SKM-1 (cell line): ENCODE measurements around the gene ARID3B.
"Not testable (repeated sequence)": the region's sequence is repeated elsewhere in the genome, so short reads cannot be mapped to it uniquely, and the experiment has no call there.

Experiments
- DNase-seq: peaks from one replicate; lab custom pipeline; 2025; ENCODE audit not compliant: unreplicated experiment; lab: John Stamatoyannopoulos, UW

Gene ARID3B

DNA sequence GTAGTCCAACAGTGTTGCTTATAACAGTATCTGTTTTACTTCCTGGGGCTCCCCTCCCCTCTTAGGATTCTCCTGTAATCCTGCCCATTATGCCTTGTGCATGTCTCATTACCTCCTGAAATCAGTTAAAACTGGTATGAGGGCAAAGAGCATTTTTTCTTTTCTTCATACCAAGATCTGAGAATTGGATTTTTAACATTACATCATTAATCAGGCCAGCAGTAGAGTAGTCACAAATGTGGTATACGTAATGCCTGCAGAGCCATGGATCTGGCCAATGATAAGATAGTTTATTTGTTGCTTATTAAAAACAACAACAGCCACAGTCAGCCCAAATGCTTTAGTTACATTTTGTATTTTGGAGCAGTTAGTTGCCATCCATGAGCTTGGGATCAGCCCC lies 23.2 kb downstream of the ARID3B start:
- no peak for DNase-seq

GRCh38 chr15:74565381-74566085 lies 24.5 kb downstream of the ARID3B start:
- DNase-seq: no peak

DNA sequence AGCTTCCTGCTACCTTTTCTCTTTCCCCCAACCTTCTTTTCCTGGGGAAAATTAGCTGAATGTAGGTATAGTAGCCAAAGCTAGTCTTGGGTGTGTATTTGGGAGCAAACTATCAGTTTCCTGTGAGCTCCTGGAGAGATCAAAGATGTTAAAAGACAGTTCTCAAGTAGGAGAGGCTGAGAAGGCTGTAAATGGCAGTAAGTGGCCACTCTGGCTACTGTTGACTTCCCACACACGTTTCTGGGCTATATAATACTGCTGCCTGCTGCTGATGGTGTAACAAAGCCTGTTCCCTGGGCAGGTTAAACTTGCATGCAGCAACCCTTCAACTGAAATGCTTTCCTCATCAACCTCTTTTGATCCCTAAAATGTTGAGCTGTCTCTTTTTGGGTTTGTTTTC lies 27.6 kb downstream of the ARID3B start:
- no peak for DNase-seq

GRCh38 chr15:74569731-74570070 lies 28.7 kb downstream of the ARID3B start:
- no peak for DNase-seq

- no peak for DNase-seq
These were observed 30.2 kb downstream of the ARID3B start for GRCh38 chr15:74571191-74571590.

GRCh38 chr15:74573987-74574386 lies 33.0 kb downstream of the ARID3B start:
- no peak for DNase-seq

DNA sequence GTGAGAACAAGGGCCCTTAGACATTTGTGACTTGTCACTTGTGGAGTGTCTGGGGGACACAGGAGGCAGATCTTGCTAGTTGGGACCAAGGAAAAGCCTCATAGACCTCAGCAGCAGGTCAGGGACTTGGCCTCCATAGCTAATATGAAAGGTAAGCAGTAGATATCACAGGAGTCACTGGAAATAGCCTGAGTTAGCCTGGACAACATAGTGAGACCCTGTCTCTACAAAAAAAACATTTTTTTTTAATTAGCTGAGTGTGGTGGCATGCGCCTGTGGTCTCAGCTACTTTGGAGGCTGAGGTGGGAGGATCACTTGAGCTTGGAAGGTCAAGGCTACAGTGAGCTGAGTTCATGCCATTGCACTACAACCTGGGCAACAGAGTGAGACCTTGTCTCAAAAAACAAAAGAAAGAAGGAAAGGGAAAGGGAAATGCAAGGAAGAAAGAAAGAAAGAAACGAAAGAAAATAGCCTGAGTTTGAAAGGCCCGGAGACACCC lies 37.5 kb downstream of the ARID3B start:
- DNase-seq: no peak

DNA sequence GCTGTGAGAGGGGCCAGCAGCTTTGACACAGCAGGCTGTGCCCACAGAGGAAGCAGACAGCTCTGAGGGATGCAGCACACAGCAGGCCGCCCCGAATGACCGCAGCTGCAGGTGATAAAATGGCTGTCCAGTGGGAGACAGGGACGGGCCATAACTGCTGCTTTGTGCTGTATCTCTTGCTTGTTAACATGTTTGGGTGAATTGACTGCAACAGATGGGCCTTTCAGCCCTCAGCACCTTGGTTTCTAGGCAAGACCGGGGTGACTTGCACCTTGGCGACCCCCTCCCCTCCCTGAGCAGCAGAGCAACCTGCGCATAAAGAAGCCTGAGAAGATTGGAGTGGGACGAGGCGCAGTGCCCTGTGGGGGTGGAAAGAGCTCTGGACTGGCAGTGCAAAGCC lies 38.0 kb downstream of the ARID3B start:
- no peak for DNase-seq

DNA sequence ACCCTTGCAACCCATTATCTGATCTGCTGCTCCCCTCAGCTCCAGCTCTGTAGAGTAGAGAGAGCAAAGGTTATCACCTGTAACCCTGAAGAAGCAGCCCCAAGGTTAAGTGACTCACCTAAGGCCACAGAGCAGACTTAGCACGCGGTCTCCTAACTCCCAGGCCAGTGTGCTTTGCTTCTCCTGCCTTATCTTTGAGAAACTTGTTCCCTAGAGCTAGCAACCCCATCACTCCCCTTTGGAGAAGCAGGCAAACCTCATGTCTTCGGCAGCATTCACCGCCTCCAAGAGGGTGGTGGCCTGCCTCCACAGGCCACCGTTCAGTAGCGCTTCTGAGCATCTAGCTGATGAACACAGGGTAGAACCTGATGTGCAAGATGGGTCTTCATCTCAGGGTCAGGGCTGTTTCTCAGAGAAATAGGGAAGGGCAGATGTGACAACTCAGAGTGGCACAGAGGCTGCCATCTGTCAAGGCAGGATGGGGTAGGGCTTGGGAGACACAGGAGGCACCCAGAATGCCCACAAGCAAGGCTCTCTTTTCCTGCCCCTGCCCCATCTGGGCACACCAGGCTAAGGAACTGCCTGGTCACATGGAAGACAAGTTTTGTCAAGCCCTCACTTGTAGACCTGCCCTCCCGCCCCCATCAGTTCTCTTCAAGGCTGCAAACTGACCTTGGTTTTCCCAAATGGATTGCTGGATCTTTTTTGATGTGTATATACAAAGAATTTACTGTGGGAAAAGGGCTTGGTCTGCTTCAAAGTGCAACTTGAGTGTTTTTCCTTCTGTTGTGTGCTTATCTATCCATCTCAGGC lies 39.7 kb downstream of the ARID3B start:
- no peak for DNase-seq

- no peak for DNase-seq
These were observed 43.2 kb downstream of the ARID3B start for GRCh38 chr15:74584204-74584603.

DNA sequence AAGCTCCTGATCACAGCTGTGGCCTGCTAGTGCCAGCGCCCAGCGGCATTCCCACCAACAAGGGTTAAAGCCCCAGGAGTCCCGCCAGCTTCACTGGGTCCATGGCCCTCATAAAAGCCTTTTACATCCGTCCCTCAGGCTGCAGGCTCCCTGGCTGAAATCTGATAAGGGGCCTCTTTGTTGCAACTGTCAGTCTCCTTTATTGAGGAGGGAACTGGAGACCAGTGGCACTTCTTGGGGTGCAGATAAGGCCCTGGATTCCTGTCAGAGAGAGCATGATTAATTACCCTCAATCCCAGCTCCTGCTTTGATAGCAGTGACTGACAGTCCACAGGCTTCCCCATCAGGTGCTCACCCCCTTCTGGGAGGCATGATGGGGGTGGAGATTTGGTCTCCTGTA lies 43.8 kb downstream of the ARID3B start:
- no peak for DNase-seq

DNA sequence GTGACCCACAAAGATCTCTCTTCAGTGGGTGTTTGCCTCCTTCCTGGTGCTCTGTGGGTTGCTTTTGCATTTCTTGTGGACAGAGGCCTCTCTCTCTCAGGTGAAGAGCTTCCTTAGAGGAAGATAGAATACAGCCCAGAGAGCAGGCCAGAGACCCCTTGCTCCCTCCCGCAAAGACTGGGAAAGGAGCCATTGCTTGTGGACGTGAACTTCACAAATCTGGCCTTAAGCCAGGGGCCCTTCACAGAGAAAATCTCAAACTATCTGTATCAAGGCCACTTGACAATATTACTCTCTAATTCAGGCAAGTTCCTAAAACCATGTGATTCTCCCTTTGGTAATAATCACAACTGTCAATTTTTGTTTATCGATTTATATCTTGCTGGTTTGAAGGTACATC lies 44.2 kb downstream of the ARID3B start:
- DNase-seq: no peak

GRCh38 chr15:74585857-74586256 lies 44.8 kb downstream of the ARID3B start:
- no peak for DNase-seq

DNA sequence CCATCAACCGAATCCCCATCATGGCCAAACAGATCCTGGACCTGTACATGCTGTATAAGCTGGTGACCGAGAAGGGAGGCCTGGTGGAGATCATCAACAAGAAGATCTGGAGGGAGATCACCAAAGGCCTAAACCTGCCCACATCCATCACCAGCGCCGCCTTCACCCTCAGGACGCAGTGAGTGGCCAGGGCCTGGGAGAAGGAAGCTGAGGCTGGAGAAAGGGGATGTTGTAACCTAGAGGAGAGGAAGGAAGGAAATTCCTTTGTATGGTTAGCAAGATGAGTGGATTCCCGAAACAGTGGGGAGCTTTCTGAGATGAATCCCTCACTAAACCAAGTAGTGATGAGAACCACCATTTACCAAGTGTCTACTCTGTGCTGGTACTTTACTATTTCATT lies 48.8 kb downstream of the ARID3B start:
- DNase-seq: no peak

DNA sequence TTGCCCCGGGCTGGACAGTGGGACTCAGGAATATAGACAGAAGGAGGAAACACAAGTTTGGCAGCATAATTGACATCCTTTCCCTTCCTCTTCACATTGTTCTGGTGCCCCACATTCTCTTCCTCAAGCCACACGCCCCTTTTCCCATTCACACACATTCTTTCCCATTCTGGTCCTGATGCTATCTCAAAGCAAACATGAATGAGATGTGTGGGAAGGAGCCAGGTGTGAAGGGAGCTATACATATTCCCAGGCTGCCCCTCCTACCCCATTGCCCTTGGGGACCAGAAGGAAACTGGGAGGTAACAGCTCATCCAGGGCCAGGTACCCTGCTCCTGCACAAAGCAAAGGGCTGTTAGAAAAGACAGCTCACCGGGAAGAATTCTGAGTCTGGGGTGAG lies 51.2 kb downstream of the ARID3B start:
- no peak for DNase-seq

DNA sequence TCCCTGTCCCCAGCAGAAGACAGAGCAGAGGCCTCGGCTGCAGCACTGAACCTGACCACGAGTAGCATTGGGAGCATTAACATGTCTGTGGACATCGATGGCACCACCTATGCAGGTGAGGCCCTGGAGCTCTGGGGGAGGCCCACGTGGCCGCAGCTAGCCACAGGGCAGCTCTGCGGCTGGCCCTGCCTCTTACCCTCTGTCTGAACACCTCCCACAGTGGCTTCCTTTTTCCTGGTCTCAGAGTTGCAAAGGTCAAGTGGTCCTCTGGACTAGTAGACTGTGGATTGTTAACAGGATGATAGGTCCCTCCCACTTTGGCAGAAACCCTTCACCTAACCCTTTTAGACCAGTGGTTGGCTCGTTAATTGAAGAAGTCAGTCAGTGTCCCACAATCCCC lies 52.1 kb downstream of the ARID3B start:
- DNase-seq: no peak

- no peak for DNase-seq
These were observed 53.4 kb downstream of the ARID3B start for GRCh38 chr15:74594455-74594854.

DNA sequence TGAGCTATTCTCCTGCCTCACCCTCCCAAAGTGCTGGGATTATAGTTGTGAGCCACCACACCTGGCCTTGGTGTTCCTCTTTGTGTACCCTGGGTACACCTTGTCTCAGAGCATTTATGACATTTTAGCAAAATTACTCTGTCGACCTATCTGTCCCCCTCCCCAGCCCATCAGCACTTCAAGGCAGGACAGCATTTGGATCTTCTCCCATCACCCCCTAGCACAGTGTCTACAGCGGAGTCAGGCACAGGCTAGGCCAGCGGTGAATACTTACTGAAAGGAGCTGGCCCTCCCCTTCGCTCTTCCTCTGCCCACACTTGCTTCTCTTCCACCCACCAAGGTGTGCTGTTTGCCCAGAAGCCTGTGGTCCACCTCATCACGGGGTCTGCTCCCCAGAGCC lies 54.3 kb downstream of the ARID3B start:
- DNase-seq: no peak

GRCh38 chr15:74596736-74597135 lies 55.7 kb downstream of the ARID3B start:
- DNase-seq: not testable (repeated sequence)

GRCh38 chr15:74597146-74597705 lies 56.2 kb downstream of the ARID3B start:
- not testable (repeated sequence) for DNase-seq

DNA sequence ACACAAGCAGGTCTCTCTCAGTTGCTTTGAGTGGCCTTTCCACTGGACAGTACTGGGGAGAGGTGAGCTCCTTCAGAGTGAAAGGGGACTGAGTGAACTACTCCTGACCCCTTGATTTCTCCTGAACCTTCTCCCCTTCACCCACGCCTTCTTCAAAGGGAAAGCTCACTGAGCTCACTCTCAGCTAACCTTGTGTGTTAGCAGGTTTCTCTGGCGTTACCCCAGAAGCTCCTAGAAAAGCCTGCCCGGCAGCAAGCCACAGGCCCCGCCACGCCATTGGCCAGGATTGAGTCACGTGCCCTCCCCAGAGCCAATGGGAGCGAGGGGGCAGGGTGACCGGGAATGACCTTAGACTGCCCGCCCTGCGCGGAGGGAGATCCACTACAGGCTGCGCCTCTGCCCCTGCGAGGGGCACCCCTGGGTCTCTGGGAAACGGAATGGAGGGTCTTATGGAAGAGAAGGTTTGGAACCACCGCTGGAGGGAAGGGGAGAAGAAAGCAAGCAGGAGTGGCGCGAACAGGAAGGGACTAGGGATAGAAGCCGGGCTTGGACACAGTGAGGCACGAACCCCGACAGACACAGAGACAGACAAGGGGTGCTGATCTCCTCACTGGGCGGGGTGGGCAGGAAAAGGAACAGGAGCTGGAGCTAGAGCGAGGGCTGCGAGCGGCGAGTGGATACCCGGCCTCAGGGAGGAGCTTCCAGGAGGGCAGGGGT lies 57.3 kb downstream of the ARID3B start:
- DNase-seq: peak; percentile 91

GRCh38 chr15:74599156-74599555 lies 58.1 kb downstream of the ARID3B start:
- DNase-seq: no peak
